Ishikawa (cell line): Measurements from ENCODE around the gene ZDHHC7.

Experiments used
- CEBPB ChIP-seq: IDR thresholded peaks from 2 replicates; pipeline ENCODE4 v1.6.1; 2012
- CREB1 ChIP-seq: IDR thresholded peaks from 2 replicates; pipeline ENCODE4 v1.6.1; 2012; ENCODE audit warnings: low read depth
- EP300 ChIP-seq: IDR thresholded peaks from 2 replicates; pipeline ENCODE4 v1.6.1; 2012; ENCODE audit warnings: borderline replicate concordance
- FOXM1 ChIP-seq: IDR thresholded peaks from 2 replicates; pipeline ENCODE4 v1.6.1; 2012; ENCODE audit warnings: low read depth, borderline replicate concordance
- MAX ChIP-seq: IDR thresholded peaks from 2 replicates; pipeline ENCODE4 v1.6.1; 2012
- NFIC ChIP-seq: IDR thresholded peaks from 2 replicates; pipeline ENCODE4 v1.6.1; 2012
- RAD21 ChIP-seq: IDR thresholded peaks from 2 replicates; pipeline ENCODE4 v1.6.1; 2012; ENCODE audit warnings: low read depth
- REST ChIP-seq: IDR thresholded peaks from 2 replicates; pipeline ENCODE4 v1.6.1; 2012; ENCODE audit warnings: low read depth, mild to moderate bottlenecking
- TAF1 ChIP-seq: IDR thresholded peaks from 2 replicates; pipeline ENCODE4 v1.6.1; 2012; ENCODE audit warnings: low read depth, mild to moderate bottlenecking
- TCF12 ChIP-seq: IDR thresholded peaks from 2 replicates; pipeline ENCODE4 v1.6.1; 2012; ENCODE audit warnings: low read depth
- TEAD4 ChIP-seq: IDR thresholded peaks from 2 replicates; pipeline ENCODE4 v1.6.1; 2012
- USF1 ChIP-seq: IDR thresholded peaks from 2 replicates; pipeline ENCODE4 v1.6.1; 2012
- YY1 ChIP-seq: IDR thresholded peaks from 2 replicates; pipeline ENCODE4 v1.6.1; 2012; ENCODE audit warnings: low read depth
- ZBTB7A ChIP-seq: IDR thresholded peaks from 2 replicates; pipeline ENCODE4 v1.6.1; 2012; ENCODE audit warnings: low read depth

GRCh38 chr16:84941921-84942320 lies 69.4 kb downstream of the ZDHHC7 start:
- no peak for TF ChIP-seq TAF1
- no peak for TF ChIP-seq YY1
- TF ChIP-seq REST = no peak
- TF ChIP-seq FOXM1 = no peak
- no peak for TF ChIP-seq NFIC
- no peak for TF ChIP-seq RAD21
- no peak for TF ChIP-seq TEAD4
- TF ChIP-seq CEBPB = no peak
- no peak for TF ChIP-seq EP300
- TF ChIP-seq ZBTB7A = no peak
- TF ChIP-seq MAX = no peak
- no peak for TF ChIP-seq USF1
- TF ChIP-seq CREB1 = no peak
- TF ChIP-seq TCF12 = no peak
